22Rv1 (cell line): ENCODE data around the gene IKZF3.

Source experiments
- H3K27ac ChIP-seq: fragments of 450-650 bp; 2 replicates; pipeline ENCODE4 v1.5.1; 2017
- CTCF ChIP-seq: fragments of 450-650 bp; IDR thresholded peaks from 2 replicates; pipeline ENCODE4 v1.5.1; 2017; ENCODE audit warnings: mild to moderate bottlenecking
- ZFX ChIP-seq: fragments of 450-650 bp; IDR thresholded peaks from 2 replicates; pipeline ENCODE4 v1.6.1; 2017; ENCODE audit warnings: antibody characterized with exemption, borderline replicate concordance

The IKZF3 gene

GRCh38 chr17:39777534-39778365, 86.4 kb downstream of the IKZF3 start:
- no peak overlapping the region for H3K27ac ChIP-seq
- TF ChIP-seq ZFX (no peak), CTCF (no peak)

GRCh38 chr17:39776252-39776651, 87.9 kb downstream of the IKZF3 start:
- TF ChIP-seq CTCF (no peak), ZFX (no peak)
- H3K27ac ChIP-seq, result no peak overlapping the region

- TF ChIP-seq ZFX, result no peak
- TF ChIP-seq CTCF, result no peak
- no peak overlapping the region for H3K27ac ChIP-seq
Observed at GRCh38 chr17:39775031-39775430, 89.1 kb downstream of the IKZF3 start.

GRCh38 chr17:39774047-39774446, 90.1 kb downstream of the IKZF3 start:
- no peak overlapping the region for H3K27ac ChIP-seq
- TF ChIP-seq CTCF (no peak), ZFX (no peak)

- TF ChIP-seq CTCF (no peak), ZFX (no peak)
- no peak overlapping the region for H3K27ac ChIP-seq
Observed at GRCh38 chr17:39772987-39773934, 90.9 kb downstream of the IKZF3 start.

- TF ChIP-seq ZFX, result no peak
- H3K27ac ChIP-seq, result no peak overlapping the region
Observed at GRCh38 chr17:39772415-39772814, 91.7 kb downstream of the IKZF3 start.

GRCh38 chr17:39769974-39770587, 94.0 kb downstream of the IKZF3 start:
- TF ChIP-seq CTCF (no peak), ZFX (no peak)
- H3K27ac ChIP-seq, result peak overlapping the region; percentile 49
